HG03521 (cell line): ENCODE measurements around the gene GBA3.

Experiments
- ATAC-seq: cut with Tn5 transposase; IDR thresholded peaks from one replicate; pipeline ENCODE4 v1.9.1; 2021; ENCODE audit warnings: mild to moderate bottlenecking, moderate library complexity; ENCODE audit not compliant: unreplicated experiment

GBA3 gene

GRCh38 chr4:22689428-22689827 is 3.3 kb upstream of the GBA3 start:
- no peak for ATAC-seq

- no peak for ATAC-seq
Measured at GRCh38 chr4:22695029-22695428, 2.3 kb downstream of the GBA3 start.

DNA sequence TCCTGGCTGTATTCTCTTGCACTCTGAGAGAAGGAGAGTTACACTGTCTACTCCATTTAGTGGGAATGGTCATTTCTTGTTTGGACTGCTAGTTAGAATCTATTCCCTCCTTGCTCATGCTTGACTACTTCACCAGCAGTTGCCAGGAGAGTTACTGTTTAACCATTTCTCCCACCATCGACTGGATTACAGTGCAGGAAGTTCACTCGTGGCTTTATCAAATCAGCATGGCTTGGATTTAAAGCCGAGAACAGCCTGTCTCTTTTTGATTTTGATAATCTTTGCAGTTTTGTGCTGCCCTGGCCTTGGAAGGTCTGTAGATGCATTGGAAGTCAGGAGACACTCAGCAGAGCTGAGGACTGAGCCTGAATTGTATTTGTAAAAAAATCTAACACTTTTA is 3.2 kb downstream of the GBA3 start:
- ATAC-seq = no peak

DNA sequence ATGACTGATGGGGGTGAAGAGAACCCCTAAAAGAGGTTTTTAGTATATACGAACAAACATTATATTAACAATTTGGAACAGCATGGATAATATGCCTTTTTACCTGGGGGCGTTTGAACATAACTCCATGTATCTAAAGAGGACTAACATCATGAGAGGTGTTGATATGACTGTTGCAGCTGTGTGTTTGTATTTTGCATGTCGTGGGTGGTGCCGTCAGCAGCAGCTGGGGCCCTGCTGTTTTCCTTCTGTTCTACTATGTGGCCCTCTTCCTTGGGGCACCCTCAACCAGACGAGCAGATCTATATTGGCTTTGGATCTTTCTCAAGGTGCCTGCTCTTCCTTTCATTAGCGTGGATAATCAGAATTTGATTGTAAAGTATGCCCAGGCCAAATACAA is 11.2 kb downstream of the GBA3 start:
- ATAC-seq = no peak

- no peak for ATAC-seq
Measured at GRCh38 chr4:22707390-22707789, 14.7 kb downstream of the GBA3 start.

DNA sequence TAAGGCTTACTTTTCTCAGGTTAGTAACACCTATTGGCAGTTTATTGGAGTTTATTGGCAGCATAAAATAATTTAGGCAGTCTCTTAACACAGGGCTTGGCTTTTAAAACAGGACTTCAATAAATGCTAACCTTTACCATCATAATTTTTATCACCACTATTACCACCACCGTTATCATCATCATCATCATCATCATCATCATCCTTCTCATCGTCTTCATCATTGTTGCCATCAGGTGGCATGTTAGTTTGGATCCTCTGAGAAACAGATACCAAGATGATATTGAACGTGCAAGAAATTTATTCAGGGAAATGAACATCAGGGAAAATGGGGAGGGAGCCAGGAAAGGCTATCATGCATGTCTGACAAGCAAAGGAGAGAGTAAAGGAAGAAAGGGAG is 16.2 kb downstream of the GBA3 start:
- no peak for ATAC-seq

GRCh38 chr4:22712105-22712504 is 19.4 kb downstream of the GBA3 start:
- no peak for ATAC-seq

DNA sequence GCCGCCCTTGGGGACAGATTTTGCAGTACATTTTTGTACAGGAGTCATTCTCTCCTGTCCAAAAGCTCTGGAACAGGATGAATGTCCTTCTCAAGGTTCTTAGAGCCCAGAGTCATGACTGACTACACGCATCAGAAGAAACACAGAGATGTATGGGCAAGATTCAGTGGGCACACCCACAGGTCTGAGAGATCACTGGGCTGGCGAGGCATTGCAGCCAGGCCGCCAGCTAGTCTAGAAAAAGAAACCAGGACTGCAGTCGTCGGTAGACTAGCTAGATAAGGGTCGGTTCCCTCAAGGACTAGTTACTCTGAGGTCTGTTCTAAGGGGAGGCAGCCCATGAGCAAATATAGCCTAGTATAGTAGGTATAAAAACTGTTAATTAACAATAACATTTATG is 19.8 kb downstream of the GBA3 start:
- no peak for ATAC-seq

GRCh38 chr4:22713841-22714240 is 21.1 kb downstream of the GBA3 start:
- ATAC-seq = no peak

DNA sequence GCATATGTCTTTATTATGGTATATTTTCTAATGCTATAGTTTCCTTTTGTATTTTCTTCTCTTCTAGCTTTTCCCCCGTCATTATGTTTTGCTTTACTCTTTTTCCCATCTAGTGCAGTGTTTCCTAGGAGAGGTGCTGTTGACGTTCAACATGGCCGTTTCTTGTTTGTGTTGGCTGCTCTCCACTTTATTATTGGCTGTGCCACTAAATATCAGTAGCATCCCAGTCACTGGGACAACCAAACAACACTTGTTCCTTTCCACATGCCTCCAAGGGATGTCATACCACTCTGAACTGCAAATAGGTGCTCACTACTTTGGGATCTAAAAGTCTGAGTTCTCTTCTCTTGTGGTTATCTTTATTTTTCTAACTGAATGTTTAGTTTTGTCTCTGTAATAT is 26.5 kb downstream of the GBA3 start:
- no peak for ATAC-seq

- no peak for ATAC-seq
Measured at GRCh38 chr4:22720091-22720490, 27.4 kb downstream of the GBA3 start.

GRCh38 chr4:22721204-22721603 is 28.5 kb downstream of the GBA3 start:
- ATAC-seq = no peak

DNA sequence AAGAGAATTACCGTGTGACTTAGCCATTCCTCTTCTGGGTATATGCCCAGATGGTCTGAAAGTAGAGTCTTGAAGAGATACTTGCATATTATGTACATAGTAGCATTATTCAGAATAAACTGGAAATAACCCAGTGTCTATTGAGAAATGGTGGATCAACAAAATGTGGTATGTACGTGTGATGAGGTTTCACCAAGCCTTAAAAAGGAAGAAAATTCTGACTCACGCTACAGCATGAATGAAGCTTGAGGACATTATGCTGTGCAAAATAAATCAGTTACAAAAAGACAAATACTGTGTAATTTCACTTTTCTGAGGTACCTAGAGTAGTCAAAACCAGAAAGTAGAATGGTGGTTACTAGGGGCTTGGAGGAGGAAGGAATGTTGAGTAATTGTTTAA is 37.3 kb downstream of the GBA3 start:
- no peak for ATAC-seq

GRCh38 chr4:22733816-22734215 is 41.1 kb downstream of the GBA3 start:
- ATAC-seq = no peak

GRCh38 chr4:22736912-22737311 is 44.2 kb downstream of the GBA3 start:
- ATAC-seq = no peak

DNA sequence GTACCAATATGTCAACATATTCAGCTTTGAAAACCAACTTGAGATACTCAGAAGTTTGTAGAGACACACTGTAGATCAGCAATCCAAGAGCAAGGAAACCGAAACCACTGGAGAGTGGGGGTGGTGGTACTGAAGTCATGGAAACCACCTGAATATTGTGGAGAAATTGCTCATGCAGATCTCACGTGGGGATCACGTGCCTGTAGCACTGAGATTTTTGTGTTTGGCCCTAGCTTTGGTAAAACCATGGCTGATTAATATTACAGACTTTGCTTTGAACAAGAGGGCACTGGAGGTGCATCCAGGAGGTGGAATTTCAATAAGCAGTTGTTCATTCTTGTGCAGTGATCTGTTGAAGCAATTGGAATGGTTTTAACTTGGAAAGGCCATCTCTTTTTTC is 47.2 kb downstream of the GBA3 start:
- no peak for ATAC-seq

- no peak for ATAC-seq
Measured at GRCh38 chr4:22741744-22742143, 49.0 kb downstream of the GBA3 start.

GRCh38 chr4:22743290-22743689 is 50.6 kb downstream of the GBA3 start:
- no peak for ATAC-seq

- ATAC-seq = no peak
Measured at GRCh38 chr4:22744478-22745062, 51.8 kb downstream of the GBA3 start.

DNA sequence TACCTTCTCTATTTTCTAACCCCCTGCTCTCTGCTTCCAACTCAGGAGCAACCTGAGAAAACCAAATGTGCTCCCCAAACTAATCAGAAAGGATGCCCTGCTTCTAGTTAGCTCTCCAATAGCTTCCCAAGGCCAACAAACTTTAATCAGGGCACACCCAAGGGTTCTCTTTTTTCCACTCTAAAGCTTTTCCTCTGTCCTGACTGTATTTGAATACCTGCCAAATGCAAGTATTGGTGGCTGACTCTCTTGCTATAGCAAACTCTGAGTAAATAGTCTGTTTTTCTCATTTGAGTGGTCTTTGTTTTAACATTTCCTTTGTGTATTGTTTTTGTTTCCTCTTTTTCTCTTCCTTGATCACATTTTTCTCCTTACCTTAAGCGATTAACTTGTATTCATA is 52.5 kb downstream of the GBA3 start:
- no peak for ATAC-seq

- ATAC-seq = no peak
Measured at GRCh38 chr4:22754116-22754515, 61.4 kb downstream of the GBA3 start.

GRCh38 chr4:22762548-22762947 is 69.8 kb downstream of the GBA3 start:
- ATAC-seq = no peak

DNA sequence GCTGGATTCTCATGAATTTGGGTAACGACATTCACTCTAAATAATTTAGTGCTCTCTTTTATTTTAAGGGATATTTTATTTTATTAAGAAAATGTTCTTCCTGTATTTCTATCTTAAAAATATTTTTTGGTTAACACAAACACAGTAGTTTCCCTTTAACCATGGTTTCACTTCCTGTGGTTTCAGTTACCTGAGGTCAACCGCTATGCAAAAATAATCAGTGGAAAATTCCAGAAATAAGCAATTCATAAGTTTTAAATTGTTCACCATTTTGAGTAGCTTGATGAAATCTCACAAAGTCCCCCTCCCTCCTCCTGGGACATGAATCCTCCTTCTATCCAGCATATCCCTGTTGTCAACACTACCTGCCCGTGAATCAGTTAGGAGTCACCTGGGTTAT is 71.4 kb downstream of the GBA3 start:
- no peak for ATAC-seq

GRCh38 chr4:22766068-22766467 is 73.3 kb downstream of the GBA3 start:
- no peak for ATAC-seq
